ENCODE measurements around the gene SLC9C1.

GRCh38 chr3:112339609-112340008 is 45.6 kb upstream of the SLC9C1 start:
- no peak for TF ChIP-seq CTCF (conservative IDR thresholded peaks at IDR 0.05)
- no peak for TF ChIP-seq ZFX (IDR thresholded peaks at IDR 0.05)

Data from C4-2B (cell line).